Keratinocyte (primary cell): ENCODE data around the gene WDR93. TPM values are rescaled to one million over a fixed set of nuclear protein-coding genes. Genes with fewer than 3 reads are reported as not detected.

Source experiments
- DNase-seq: peaks from one replicate; pipeline ENCODE4 v3.0.0-alpha.2; 2011; ENCODE audit warnings: low read depth, missing footprints, low spot score
- FAIRE-seq: peaks from 2 replicates; lab custom pipeline; 2011; peaks lifted over from hg19 to GRCh38; lab: Jason Lieb, UNC
- H2AFZ ChIP-seq: 2 replicates; pipeline ENCODE4 v1.6.0; 2012; ENCODE audit warnings: low read length, control low read depth, inconsistent platforms; ENCODE audit not compliant: control insufficient read depth
- H3K27ac ChIP-seq: 2 replicates; pipeline ENCODE4 v1.5.1; 2011; ENCODE audit warnings: low read length; ENCODE audit not compliant: control insufficient read depth, insufficient read depth
- H3K27me3 ChIP-seq: 3 replicates; pipeline ENCODE4 v1.6.0; 2011; ENCODE audit warnings: low read length; ENCODE audit not compliant: control insufficient read depth, insufficient read depth; ENCODE audit errors: extremely low read depth
- H3K36me3 ChIP-seq, 2 experiments: 2 replicates in 1 of 2; 3 replicates in 1 of 2; pipeline ENCODE4 v1.5.1; 2011; ENCODE audit warnings: low read length in 2 of 2, mild to moderate bottlenecking in 1 of 2; ENCODE audit not compliant: control insufficient read depth in 2 of 2, insufficient read depth in 2 of 2; ENCODE audit errors: extremely low read depth in 1 of 2
- H3K4me1 ChIP-seq: 3 replicates; pipeline ENCODE4 v1.5.1; 2011; ENCODE audit warnings: low read length; ENCODE audit not compliant: control insufficient read depth, insufficient read depth; ENCODE audit errors: extremely low read depth
- H3K4me2 ChIP-seq: 3 replicates; pipeline ENCODE4 v1.6.0; 2011; ENCODE audit warnings: low read depth, low read length; ENCODE audit not compliant: control insufficient read depth, insufficient read depth; ENCODE audit errors: extremely low read depth
- H3K4me3 ChIP-seq, 3 experiments: fragments of 200-600 bp in 1 of 3; sonication (generic) in 1 of 3; 2 replicates in 2 of 3; 3 replicates in 1 of 3; pipeline ENCODE4 v1.5.1; 2011 to 2016; ENCODE audit warnings: low read length in 3 of 3, mild to moderate bottlenecking in 3 of 3, control low read depth in 2 of 3, inconsistent platforms in 1 of 3, low read depth in 1 of 3, mixed read lengths in 1 of 3, mixed run types in 1 of 3, moderate library complexity in 1 of 3; ENCODE audit not compliant: control insufficient read depth in 2 of 3, insufficient read depth in 2 of 3; ENCODE audit errors: extremely low read depth in 1 of 3
- H3K79me2 ChIP-seq: 2 replicates; pipeline ENCODE4 v1.6.0; 2012; ENCODE audit warnings: low read length; ENCODE audit not compliant: control insufficient read depth, insufficient read depth
- H3K9ac ChIP-seq: 3 replicates; pipeline ENCODE4 v1.6.0; 2011; ENCODE audit warnings: low read length; ENCODE audit not compliant: control insufficient read depth, insufficient read depth; ENCODE audit errors: extremely low read depth
- H3K9me1 ChIP-seq: 3 replicates; pipeline ENCODE4 v1.6.0; 2011; ENCODE audit warnings: low read length; ENCODE audit not compliant: control insufficient read depth, insufficient read depth; ENCODE audit errors: extremely low read depth
- H3K9me3 ChIP-seq: 2 replicates; pipeline ENCODE4 v1.5.1; 2012; ENCODE audit warnings: low read depth, low read length; ENCODE audit not compliant: control insufficient read depth
- H4K20me1 ChIP-seq: 3 replicates; pipeline ENCODE4 v1.6.0; 2011; ENCODE audit warnings: low read length; ENCODE audit not compliant: control insufficient read depth, insufficient read depth; ENCODE audit errors: extremely low read depth
- EZH2 ChIP-seq: IDR thresholded peaks from one replicate; pipeline ENCODE4 v1.6.1; 2012; ENCODE audit warnings: inconsistent platforms, mild to moderate bottlenecking, low read length, moderate library complexity
- dilution Hi-C: fragments of 300-500 bp; cut with MboI; formaldehyde crosslinking; loops from one replicate; pipeline ENCODE4 v1.7.0; 2020; ENCODE audit warnings: low sequenced_read_pairs; ENCODE audit not compliant: extremely low pct_ligation_motif_present
- polyA plus RNA-seq, 5 experiments: library from polyadenylated mRNA; depleted of rRNA in 3 of 5; stranded (reverse) in 3 of 5; stranded (forward) in 1 of 5; unstranded in 1 of 5; fragments of >200 nt; gene quantifications; 1 replicate in 1 of 5; 2 replicates in 3 of 5; 3 replicates in 1 of 5; pipeline versions ENCODE4 v1.2.1 to v1.2.3, GENCODE V29; 2011 to 2012; ENCODE audit warnings: missing spikeins in 2 of 5, low read depth in 1 of 5, low replicate concordance in 1 of 5
- TF ChIP-seq, protein P1 (sequence below), 3 experiments: IDR thresholded peaks in 1 of 3; conservative IDR thresholded peaks in 1 of 3; optimal IDR thresholded peaks in 1 of 3; 2 replicates in 2 of 3; 3 replicates in 1 of 3; pipeline versions ENCODE3 to v1.5.1; 2011; ENCODE audit warnings: low read length in 3 of 3, mild to moderate bottlenecking in 3 of 3, moderate library complexity in 2 of 3, control low read depth in 1 of 3, inconsistent platforms in 1 of 3; ENCODE audit not compliant: insufficient read depth in 2 of 3; ENCODE audit errors: extremely low read depth in 1 of 3

Gene WDR93
- polyA plus RNA-seq, 1 donor (not counting 4 experiments of a cell fraction or from before 2014, with no cell fraction given): 0.05 TPM

DNA sequence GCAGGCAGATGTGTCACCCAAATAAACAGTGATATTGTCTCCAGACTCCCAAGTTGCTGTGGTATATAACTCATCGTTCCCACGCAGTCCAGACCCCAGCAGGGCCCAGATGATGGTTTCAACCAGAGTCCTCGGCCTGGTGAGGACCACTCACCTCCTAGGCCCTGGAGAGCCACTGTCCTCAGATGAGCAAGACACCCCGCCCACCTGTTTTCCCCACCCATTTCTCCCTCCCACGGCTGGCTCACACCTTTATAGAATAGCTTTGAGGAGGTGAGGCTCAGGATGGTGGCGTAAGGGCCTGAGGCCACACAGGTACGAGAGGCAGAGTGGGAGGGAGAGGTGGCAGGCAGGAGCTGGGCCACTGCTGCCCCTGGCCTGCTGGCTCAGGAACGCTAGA lies 53.0 kb downstream of the WDR93 start:
- no peak overlapping the region for H3K27ac ChIP-seq
- H3K4me3 ChIP-seq: no peak overlapping the region
- DNase-seq (no peak), FAIRE-seq (no peak)
- H3K4me2 ChIP-seq: no peak overlapping the region
- H4K20me1 ChIP-seq: no peaks in the 10 kb centered on the region
- no peaks in the 10 kb centered on the region for H3K4me1 ChIP-seq
- TF ChIP-seq, protein P1, sequence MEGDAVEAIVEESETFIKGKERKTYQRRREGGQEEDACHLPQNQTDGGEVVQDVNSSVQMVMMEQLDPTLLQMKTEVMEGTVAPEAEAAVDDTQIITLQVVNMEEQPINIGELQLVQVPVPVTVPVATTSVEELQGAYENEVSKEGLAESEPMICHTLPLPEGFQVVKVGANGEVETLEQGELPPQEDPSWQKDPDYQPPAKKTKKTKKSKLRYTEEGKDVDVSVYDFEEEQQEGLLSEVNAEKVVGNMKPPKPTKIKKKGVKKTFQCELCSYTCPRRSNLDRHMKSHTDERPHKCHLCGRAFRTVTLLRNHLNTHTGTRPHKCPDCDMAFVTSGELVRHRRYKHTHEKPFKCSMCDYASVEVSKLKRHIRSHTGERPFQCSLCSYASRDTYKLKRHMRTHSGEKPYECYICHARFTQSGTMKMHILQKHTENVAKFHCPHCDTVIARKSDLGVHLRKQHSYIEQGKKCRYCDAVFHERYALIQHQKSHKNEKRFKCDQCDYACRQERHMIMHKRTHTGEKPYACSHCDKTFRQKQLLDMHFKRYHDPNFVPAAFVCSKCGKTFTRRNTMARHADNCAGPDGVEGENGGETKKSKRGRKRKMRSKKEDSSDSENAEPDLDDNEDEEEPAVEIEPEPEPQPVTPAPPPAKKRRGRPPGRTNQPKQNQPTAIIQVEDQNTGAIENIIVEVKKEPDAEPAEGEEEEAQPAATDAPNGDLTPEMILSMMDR (optimal IDR thresholded peaks at IDR 0.05 in 1 of 3, IDR thresholded peaks at IDR 0.05 in 1 of 3, conservative IDR thresholded peaks at IDR 0.05 in 1 of 3; ENCODE audit: extremely low read depth in 1 of 3, insufficient read depth in 2 of 3, low read length in 3 of 3): no peak
- no peak for TF ChIP-seq EZH2
- no peaks in the 10 kb centered on the region for H3K36me3 ChIP-seq
- dilution Hi-C loops: no loop called here
- no peak overlapping the region for H2AFZ ChIP-seq
- no peaks in the 10 kb centered on the region for H3K9me3 ChIP-seq
- no peaks in the 10 kb centered on the region for H3K27me3 ChIP-seq
- H3K9ac ChIP-seq: no peak overlapping the region
- no peaks in the 10 kb centered on the region for H3K9me1 ChIP-seq
- H3K79me2 ChIP-seq: no peaks in the 10 kb centered on the region

DNA sequence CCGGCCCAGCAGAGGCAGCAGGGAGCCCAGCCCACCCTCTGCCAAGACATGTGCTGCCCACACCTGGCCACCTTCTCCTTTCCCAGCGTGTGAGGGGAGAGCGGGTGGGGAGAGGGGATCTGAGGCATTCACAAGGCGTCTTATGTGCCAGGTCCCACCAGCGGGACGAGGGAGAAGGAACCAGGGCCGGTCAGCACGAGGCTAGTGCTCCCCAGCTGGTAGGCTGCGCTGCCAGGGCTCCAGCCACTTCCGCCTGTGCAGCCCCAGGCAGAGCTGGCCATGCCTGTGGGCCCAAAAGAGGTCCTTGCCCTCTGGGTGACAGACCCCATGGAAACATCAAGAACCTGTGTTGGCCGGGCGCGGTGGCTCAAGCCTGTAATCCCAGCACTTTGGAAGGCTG lies 54.5 kb downstream of the WDR93 start:
- TF ChIP-seq, protein P1 (optimal IDR thresholded peaks at IDR 0.05 in 1 of 3, IDR thresholded peaks at IDR 0.05 in 1 of 3, conservative IDR thresholded peaks at IDR 0.05 in 1 of 3; ENCODE audit: extremely low read depth in 1 of 3, insufficient read depth in 2 of 3, low read length in 3 of 3): no peak
- TF ChIP-seq EZH2: no peak
- Histone ChIP-seq H3K4me3 (no peak overlapping the region), H3K27me3 (peaks cover 6% of the 10 kb centered on the region), H3K4me2 (no peak overlapping the region), H4K20me1 (no peaks in the 10 kb centered on the region), H3K27ac (no peak overlapping the region), H3K4me1 (no peaks in the 10 kb centered on the region), H3K36me3 (no peaks in the 10 kb centered on the region), H3K9me3 (no peaks in the 10 kb centered on the region), H3K9ac (no peak overlapping the region), H3K9me1 (no peaks in the 10 kb centered on the region), H3K79me2 (no peaks in the 10 kb centered on the region), H2AFZ (no peak overlapping the region)
- FAIRE-seq (no peak), DNase-seq (no peak)
- dilution Hi-C loops: no loop called here
